Ishikawa (cell line): ENCODE measurements around the gene TBCD.

Experiments
- CEBPB ChIP-seq: IDR thresholded peaks from 2 replicates; pipeline ENCODE4 v1.6.1; 2012
- EGR1 ChIP-seq: IDR thresholded peaks from 2 replicates; pipeline ENCODE4 v1.6.1; 2012
- EP300 ChIP-seq: IDR thresholded peaks from 2 replicates; pipeline ENCODE4 v1.6.1; 2012; ENCODE audit warnings: borderline replicate concordance
- NFIC ChIP-seq: IDR thresholded peaks from 2 replicates; pipeline ENCODE4 v1.6.1; 2012
- RAD21 ChIP-seq: IDR thresholded peaks from 2 replicates; pipeline ENCODE4 v1.6.1; 2012; ENCODE audit warnings: low read depth
- TAF1 ChIP-seq: IDR thresholded peaks from 2 replicates; pipeline ENCODE4 v1.6.1; 2012; ENCODE audit warnings: low read depth, mild to moderate bottlenecking
- TEAD4 ChIP-seq: IDR thresholded peaks from 2 replicates; pipeline ENCODE4 v1.6.1; 2012
- YY1 ChIP-seq: IDR thresholded peaks from 2 replicates; pipeline ENCODE4 v1.6.1; 2012; ENCODE audit warnings: low read depth
- ZBTB7A ChIP-seq: IDR thresholded peaks from 2 replicates; pipeline ENCODE4 v1.6.1; 2012; ENCODE audit warnings: low read depth
- TF ChIP-seq, protein P1 (sequence below): IDR thresholded peaks from 2 replicates; pipeline ENCODE4 v1.6.1; 2012
- TF ChIP-seq, protein P2 (sequence below): IDR thresholded peaks from 2 replicates; pipeline ENCODE4 v1.6.1; 2012
- TF ChIP-seq, protein P3 (sequence below): IDR thresholded peaks from 2 replicates; pipeline ENCODE4 v1.6.1; 2012; ENCODE audit warnings: low read depth, mild to moderate bottlenecking

DNA sequence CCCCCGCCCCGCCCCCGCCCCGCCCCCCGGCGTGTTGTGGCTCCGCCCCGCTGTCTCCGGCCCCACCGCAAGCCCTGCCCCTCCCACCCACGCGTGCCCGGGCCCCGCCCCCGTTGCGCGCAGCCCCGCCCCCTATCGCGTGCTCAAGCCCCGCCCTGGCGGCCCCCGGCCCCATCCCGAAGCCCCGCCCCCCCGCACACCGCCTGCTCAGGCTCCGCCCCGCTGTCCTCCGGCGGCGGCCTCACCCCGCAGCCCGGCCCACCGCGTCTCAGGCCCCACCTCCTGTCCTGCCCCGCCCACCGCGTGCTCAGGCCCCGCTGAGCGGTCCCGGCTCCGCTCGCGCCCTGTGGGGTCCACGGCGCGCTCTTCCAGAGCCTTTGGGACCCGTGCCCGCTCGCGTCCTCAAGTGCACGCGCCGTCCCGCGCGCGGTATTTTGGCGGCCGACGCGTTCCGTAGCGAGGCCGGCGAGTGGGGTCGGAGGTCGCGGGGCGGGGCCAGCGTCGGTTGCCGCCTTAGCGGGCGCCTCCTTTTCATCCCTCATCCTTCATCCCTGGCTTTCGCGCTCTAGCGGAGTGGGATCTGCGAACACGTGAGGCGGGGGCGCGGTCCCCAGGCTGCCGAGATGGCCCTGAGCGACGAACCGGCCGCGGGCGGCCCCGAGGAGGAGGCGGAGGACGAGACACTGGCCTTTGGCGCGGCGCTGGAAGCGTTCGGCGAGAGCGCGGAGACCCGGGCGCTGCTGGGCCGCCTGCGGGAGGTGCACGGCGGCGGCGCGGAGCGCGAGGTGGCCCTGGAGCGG, at the start of gene TBCD:
- peak; percentile 32; the same call in 1 of the 2 replicates for TF ChIP-seq EP300
- TF ChIP-seq CEBPB, result no peak
- TF ChIP-seq, protein P1, sequence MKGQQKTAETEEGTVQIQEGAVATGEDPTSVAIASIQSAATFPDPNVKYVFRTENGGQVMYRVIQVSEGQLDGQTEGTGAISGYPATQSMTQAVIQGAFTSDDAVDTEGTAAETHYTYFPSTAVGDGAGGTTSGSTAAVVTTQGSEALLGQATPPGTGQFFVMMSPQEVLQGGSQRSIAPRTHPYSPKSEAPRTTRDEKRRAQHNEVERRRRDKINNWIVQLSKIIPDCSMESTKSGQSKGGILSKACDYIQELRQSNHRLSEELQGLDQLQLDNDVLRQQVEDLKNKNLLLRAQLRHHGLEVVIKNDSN, result peak; percentile 73
- TF ChIP-seq, protein P2, sequence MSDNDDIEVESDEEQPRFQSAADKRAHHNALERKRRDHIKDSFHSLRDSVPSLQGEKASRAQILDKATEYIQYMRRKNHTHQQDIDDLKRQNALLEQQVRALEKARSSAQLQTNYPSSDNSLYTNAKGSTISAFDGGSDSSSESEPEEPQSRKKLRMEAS, result peak; percentile 82
- TF ChIP-seq NFIC, result peak; percentile 65; the same call in 1 of the 2 replicates
- no peak for TF ChIP-seq RAD21
- peak; percentile 29; the same call in 1 of the 2 replicates for TF ChIP-seq TEAD4
- no peak; the same call in 1 of the 2 replicates for TF ChIP-seq ZBTB7A
- TF ChIP-seq EGR1, result peak; percentile 67
- peak; percentile 51; the same call in 1 of the 2 replicates for TF ChIP-seq TAF1
- peak; percentile 58 for TF ChIP-seq YY1
- TF ChIP-seq, protein P3, sequence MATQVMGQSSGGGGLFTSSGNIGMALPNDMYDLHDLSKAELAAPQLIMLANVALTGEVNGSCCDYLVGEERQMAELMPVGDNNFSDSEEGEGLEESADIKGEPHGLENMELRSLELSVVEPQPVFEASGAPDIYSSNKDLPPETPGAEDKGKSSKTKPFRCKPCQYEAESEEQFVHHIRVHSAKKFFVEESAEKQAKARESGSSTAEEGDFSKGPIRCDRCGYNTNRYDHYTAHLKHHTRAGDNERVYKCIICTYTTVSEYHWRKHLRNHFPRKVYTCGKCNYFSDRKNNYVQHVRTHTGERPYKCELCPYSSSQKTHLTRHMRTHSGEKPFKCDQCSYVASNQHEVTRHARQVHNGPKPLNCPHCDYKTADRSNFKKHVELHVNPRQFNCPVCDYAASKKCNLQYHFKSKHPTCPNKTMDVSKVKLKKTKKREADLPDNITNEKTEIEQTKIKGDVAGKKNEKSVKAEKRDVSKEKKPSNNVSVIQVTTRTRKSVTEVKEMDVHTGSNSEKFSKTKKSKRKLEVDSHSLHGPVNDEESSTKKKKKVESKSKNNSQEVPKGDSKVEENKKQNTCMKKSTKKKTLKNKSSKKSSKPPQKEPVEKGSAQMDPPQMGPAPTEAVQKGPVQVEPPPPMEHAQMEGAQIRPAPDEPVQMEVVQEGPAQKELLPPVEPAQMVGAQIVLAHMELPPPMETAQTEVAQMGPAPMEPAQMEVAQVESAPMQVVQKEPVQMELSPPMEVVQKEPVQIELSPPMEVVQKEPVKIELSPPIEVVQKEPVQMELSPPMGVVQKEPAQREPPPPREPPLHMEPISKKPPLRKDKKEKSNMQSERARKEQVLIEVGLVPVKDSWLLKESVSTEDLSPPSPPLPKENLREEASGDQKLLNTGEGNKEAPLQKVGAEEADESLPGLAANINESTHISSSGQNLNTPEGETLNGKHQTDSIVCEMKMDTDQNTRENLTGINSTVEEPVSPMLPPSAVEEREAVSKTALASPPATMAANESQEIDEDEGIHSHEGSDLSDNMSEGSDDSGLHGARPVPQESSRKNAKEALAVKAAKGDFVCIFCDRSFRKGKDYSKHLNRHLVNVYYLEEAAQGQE, result no peak
